Measurements from ENCODE around the gene CD180.

CD180 gene

DNA sequence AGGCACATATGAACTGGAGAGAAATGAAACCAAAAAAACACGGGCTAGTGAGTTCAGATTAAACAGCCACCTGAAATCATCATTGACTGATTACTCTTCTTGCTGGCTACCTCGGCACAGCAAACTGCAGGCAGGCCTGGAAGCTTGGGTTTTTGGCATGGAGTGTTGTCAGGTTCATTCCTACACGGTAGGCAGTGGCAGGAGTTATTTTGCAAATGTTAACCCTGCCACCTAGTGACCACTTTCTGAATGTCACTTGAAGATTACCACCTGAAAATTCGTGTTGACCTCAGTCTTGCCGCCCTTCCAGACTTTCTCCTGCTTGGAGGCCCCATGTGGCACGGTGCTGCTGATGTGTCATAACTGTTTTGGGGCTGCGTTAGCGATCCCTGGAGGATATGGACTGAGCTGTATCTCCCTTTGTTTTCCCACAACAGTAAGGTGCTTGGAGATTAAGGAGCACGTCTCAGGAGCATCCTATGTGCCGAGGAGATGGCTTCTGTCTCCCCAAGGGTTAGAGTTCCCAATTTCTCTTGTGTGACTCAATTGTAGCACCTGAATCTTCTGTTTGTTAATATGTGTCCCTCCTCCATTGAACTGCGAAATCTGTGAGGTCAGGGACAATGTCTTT, 12.7 kb upstream of the CD180 start:
- DNase-seq: peak; percentile 62 to 84

DNA sequence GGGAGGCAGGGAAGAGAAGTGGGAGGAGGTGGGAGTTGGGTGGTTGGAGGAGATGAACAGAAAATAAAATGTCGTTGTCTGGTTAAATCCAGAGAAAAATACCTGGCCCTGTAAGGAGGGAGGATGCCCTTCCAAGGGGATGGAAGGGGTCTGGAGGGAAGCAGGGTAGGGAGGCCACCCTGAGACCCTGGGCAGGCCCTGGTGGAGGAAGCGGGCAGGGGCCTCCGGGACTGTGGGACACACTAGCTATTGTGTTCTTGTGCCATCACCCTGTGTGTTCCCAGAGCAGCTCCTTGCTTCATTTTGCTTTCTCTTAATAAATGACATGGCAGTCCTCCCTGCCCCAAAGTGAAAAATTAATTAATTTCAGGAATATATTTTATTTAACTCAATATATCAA, 11.8 kb upstream of the CD180 start:
- no peak for DNase-seq

DNA sequence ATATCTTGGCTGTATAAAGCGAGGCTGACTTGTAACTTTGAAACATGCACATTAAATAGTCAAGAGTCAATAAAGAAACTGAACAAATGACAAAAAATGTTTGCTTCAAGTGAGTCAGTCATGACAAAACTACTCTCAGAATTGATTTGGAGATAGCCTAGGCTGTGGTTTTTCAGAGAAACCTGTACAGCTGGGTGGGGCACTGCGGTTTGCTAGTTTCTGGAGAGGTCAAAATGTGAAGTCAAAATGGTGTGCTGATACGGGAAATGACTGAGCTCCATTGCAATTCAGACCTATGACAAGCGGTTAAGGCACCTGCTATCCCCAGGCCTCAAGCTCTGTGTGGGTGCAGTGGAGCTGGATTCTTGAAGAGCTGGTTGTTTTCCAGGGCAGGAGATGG, 10.3 kb upstream of the CD180 start:
- DNase-seq: peak; percentile 85 to 88

DNA sequence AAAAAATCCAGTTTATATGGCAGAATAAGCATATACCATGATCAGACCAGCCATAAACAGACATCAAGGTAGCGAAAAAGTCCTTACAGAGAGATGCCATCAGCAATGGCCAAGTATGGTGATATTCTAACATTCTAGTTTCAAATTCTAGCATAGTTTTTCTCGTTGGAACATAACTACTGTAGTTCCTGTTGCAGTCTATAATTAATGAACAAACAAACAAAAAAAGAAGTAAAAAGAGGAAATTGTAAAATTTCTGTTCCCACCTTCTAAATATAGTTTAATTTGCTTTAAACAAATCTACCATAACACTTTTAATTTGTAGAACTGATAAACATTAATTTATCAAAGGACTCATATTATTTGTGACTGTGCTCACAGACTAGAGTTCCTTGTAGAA, 9.9 kb upstream of the CD180 start:
- no peak for DNase-seq

DNA sequence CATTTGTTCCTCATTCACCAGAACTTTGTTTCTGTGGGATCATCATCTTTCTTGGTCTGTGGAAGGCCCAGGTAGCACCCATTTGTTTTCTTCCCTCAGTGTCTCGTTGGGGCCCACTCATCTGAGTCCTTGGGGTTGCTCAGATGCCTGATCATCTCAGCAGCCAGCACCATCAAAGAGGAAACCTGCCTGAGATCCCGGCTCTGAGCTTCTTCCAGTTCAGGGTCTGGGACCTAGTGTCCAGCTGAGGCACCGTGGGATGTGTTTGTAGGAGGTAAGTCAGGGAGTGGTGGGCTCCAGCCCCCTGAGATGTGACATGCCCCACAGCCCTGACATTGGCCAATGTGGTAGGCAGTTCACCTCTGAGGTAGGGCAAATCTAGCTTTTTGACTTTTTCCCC, 9.4 kb upstream of the CD180 start:
- no peak for DNase-seq

DNA sequence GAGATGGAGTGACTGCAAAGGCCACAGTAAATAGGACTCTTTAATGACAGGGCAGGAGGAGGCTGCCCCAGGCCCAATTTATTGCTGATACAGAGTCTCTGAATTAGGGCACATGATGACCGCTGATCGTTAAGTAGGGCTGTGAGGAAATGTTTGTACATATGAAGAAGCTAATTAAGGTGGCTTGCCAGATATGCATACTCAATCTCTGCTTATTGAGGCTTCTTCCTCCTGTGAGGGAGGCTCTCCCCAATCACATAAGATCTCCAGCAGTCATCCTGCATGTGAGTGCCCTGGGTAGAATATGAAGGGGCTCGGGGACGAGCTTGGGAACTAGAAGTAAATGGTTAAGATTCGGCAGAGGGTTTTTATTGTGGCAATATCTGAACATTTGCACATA, 8.2 kb upstream of the CD180 start:
- DNase-seq: no peak

DNA sequence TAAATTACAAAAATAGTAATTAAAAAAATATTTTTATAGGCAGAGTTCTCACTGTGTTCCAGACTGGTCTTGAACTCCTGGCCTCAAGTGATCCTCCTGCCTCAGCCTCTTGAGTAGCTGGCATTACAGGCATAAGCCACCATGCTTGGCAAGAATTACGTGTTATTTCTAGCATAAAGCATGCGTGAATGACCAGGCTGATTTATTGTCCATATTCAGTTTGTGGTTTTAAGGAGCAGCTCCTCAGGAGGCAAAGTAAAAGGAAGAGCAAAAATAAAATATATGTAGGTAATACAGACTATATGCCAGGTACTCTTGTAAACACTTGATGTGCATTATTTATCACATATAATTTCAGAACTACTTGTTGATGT, 7.1 kb upstream of the CD180 start:
- DNase-seq: no peak

DNA sequence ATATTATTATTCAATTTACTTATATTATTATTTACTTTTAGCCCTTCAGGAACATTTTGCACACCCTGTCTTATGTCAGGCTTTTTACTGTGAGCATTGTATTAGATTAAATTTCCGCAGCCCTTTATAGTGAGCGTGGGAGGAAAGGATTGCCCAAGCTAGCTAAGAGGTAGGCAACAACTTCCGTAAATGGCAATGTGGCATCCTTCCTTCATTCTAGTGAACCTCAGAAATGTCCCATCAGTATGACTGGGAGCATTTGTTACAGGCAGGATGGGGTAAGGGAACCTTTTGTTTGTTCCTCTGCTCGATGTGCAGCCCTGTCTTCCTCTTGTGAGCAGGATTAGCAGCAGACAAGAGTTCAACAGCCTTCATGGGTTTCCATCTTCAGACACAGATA, 6.2 kb upstream of the CD180 start:
- DNase-seq: peak in 1 of 2 donors; percentile 20

DNA sequence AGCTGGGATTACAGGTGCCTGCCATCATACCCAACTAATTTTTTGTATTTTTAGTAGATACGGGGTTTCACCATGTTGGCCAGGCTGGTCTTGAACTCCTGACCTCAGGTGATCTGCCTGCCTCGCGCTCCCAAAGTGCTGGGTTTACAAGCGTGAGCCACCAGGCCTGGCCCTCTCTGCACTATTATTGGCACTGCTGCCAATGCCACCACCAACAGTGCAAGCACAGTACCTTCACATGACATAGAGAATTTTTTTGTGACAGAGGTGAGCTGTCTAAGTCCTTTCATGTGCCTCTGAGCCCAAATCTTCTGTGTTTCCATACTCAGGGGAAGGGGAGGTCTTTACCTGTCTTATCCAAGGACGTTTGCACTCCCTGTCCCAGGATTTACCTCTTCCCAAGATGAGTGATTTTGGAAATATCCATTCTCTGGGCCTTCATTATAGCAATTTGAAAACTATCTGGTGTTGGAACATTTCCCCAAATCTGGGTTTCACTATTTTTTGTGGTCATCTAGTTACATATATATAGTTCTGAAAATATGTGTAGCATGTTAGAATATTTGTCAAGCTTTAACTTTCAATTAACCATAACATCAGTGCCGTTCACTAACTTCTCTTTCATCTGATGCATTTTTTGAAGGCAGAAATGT, 5.4 kb upstream of the CD180 start:
- DNase-seq: no peak

DNA sequence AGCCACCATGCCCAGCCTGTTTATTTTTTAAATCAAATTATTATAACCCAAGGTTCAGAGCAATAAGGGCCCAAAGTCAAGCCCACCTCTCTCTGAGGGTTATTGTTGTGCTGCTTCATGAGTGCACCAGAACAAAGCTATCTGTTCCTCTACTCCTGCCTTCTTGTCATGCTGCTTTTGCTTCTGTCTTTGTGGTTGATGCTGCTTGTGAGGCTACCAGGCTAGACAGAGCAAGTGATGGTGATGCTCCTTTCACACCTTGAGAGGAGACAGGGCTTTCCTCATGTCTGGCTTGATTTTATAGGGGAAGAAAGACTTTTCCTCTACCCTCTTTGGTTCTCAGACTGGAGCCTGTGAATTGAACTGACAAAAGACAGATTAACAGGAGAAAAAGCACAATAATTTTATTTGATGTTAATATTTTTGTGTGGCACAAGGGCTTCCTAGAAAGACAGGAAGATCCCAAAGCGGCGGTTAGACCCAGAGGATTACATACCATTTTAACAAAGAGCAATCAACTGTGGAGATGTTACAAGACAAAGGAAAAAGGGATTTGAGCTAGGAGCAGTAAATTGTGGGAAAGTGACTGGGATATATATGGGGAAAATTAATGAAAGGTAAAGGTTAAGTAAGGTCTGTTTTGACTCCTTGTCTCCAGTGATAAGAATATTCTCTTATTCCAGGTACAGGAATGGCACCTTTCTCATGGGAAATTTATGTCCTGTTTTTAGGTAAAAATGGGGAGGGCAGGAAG, 4.4 kb upstream of the CD180 start:
- DNase-seq: no peak

DNA sequence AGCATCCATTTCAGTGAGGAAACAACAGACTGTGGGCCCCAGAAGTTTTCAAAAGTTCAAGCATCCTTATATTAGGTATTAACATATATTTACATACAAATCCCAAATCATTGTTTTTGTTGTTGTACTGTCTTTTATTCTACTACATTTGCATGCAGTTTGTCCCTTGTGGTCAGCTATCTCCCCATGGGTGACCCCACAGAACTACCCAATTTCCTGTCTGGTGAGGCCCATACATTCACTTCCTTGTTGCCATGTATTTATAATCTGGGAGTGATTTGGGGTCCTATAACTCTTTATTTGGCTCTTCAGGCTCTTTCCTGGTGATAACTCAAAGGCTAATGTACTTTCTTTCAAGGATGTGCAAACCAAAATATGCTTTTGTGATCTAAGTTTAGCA, 3.3 kb upstream of the CD180 start:
- DNase-seq: no peak

DNA sequence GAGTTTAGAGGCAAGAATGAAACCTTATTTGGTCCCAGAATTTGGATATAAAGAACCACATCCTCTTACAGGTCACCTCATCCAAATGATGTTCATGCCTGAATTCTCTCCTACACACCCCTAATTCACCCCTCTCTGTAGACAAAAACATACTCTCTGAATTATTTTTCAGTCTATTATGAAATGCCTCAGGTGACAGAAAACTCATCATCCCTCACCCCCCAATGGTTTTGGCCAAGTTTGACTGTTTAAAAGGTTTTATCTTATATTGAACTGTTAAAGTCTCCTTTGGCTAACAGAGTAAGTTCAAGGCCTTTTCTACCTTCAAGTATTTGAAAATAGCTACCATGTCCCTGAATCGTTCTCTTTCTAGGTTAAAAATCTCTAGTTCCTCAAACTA, 2.3 kb upstream of the CD180 start:
- no peak for DNase-seq

DNA sequence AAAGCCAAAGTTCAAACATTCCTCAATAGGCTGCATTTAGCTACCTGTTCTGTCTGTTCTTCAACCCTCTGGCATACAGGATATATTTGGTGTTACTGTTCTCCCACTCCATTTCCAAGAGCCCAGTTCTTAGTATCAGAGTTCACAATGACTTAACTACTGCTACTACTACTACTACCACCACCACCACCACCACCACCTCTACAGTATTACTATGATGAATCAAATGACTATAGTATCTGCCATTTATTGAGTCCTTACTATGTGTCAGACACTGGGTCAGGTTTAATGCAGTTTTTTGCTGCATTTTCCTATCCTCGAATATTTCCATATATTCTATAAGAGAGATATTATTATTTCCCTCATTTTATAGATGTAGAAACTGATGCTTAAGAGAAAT, 937 bp upstream of the CD180 start:
- no peak for DNase-seq

DNA sequence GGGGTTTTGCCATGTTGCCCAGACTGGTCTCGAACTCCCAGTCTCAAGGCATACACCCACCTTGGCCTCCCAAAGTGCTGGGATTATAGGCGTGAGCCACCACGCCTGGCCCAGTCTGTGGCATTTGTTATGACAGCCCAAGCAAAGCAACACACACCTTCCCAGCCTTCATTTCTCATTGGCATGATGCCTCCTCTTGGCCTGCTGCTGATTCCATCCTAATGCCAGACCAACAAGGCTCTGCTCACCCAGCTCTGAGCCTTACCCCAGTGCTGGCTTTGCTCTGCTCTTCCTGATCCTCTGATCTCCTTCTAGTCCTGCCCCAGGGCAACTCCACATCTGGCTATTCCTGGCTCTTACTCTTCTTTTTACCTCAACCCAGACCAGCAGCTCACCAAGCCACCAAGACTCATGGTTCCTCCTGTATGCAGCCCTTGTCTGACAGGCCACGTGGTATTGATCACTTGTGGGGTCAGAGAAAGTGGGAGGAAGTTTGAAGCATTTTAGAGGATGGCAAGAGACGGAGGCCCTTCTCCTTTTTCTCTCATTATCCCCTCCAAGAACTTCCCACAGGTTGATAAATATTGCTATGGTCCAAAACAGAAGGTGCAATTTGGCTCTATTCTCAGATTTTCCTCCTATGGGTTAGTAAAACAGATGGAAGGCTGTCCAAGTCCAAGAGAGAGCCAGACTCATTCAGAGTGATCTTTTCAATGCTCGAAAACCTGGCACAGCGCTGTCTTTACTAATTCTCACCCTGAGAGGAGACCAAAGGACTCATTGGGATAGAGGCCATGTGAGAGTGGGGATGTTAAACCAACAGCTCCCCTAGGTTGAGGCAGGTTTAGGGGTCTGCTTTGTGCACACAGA, 958 bp downstream of the CD180 start:
- DNase-seq: no peak

DNA sequence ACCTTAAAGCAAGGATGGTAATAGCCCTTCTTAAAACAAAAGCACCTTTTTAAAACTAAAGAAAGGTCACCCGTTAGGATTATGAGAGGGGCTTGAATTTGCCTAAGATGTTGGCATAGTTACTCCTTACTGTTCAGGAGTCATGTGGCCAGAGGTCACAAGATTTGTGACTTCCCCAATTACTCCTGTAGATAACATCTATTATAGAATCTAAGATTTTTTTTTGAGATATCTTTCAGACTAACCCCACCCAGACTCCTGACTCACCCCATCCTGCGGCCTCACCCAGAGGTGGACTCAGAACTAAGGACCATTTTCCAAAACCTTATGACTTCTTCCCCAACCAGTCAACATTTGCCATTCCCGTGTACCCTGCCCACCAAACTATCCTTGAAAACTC, 2.4 kb downstream of the CD180 start:
- peak in 1 of 2 donors; percentile 48 for DNase-seq

DNA sequence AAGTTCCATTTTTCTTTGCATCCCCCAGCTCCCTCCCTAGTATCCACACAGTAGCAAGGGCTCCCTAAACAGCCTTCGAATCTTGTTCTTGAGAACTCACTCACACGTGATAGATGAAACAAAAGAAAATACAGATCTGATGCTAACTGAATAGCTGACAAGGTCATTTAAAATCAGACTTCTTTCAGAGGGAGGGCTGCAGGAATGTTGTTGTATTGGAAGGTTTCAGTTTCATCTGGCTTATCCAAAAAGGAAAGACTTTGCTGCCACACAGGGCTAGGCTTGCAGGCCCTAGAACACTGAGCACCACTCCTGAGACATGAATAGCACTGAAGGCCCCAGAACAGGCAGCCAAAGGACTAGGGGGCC, 3.2 kb downstream of the CD180 start:
- no peak for DNase-seq

DNA sequence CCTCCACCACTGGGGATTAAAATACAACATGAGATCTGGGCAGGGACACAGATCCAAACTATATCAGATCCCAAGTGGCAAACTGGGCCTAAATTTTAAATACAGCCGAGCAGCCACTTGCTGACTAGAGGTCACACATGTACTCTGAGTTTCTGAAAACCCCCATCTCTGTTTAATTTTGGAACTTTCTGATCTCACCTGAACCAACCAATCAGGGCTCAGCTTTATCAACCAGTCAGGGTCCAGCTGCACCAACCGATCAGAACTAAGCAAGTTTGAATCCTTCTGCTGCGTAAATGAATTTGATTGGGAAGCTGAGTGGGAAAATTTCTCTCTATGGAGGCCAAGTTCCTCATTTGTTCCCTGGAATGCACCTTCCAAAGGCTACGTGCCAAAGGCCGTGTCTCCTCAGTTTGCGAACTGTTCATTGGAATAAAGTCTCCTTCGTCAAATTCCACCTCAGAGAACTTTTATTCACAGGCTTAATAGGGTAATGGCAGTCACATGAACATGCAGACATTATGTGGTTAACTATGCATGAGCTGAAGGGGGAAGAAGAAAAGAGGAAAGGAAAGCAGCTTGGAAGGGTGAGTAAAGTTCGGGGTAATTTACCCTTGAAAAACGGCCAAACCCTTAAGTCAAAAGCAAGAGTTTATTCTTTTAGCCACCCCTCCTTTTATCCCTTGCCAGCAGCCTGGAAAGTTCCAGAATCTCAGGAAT, 3.7 kb downstream of the CD180 start:
- no peak for DNase-seq

DNA sequence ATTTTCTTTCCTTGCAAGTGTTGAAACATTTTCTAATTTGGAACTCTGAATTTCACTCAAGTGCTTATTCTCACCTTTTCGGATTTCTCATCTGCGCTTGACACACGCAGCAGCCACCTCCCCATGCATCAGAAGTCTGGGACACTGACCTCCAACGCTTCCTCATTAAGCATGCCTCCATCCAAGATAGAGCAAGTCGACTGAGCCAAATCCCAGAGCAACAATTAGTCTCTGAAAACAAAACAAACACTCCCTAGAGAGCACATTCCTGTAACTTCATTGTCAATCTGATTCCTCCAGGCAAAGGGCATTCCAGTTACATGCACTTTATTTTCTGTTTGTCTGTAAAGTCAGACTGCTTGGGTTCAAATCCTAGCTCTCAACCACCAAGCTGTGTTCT, 5.7 kb downstream of the CD180 start:
- no peak for DNase-seq

DNA sequence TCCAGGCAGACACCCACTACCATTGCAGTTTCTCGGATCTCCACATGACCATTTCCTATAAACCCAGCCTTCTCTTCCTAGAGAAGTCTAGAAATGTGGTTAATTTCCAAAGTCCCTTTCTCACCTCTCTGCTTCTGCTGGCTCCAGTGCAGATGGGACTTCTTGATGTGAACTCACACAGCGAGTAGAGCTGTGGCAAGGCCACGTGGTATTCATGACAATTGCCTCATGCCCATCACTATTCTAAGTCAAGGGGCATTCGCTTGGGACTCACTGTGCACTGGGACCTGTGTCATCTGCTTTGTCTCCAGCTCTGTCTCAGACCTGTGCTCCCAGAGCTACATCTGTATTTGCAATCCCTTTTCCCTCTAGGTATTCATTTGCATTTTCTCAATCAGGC, 6.2 kb downstream of the CD180 start:
- no peak for DNase-seq

DNA sequence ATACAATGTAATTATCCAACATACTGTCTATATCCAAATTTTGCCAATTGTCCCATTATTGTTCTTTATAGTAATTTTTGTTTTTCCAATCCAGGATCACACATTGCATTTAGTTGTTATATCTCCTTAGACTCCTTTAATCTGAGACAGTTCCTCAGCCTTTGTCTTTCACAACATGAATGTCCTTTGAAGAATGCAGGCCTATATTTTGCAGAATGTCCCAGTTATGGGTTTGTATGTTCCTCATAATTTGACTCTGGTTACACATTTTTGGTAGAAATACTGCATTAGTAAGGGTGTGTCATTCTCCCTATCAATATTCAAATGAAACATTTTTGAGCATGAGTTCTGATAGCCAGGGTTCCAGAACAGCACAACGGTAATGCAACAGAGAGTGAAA, 6.7 kb downstream of the CD180 start:
- DNase-seq: no peak

DNA sequence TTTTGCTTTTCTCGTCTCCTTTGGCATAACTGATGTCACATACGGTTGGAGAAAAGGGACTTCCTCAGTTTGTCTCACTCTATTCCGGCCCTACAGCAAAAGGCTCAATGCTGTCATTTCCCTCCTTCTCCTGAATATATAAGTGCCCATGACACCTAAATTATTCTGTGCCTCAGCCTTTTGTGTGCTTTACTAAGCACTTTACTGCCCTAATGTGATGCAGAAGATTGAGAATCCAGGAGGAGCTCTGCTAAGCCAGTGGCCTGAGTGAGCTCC, 7.6 kb downstream of the CD180 start:
- no peak for DNase-seq

DNA sequence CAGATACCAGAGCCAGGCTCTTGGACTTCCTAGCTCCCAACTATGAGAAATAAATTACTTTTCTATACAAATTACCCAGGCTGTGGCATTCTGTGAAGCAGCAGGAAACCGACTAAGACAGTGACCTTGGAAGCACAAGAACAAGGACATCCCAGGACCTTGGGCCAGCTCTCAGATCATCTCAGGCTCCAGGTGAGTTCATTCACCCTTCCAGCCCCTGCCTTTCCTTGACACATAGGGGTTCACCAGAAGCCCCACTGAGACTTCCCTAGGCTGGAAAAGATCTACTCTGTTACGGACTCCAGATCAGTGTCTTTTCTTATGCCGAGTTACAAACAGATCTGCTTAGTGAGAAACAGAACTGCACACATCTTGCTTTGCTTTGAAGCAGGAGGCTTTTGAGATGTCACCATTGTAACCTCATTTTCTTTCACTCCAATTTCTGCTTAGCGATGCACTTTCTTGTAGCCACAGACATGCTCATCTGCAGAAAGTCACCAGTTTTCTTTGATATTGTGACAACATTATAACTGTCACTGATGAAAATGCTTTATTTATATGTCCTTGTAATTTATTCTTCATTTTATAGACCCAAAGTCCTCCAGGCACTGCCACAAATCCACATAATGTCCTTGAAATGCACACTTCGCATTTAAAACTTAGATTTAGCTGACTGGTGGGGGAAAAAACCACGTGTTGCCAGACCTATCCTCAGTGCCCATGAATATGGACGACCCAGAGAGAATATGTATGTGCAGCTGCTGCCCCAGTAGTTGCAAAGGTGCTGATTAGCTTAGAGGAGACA, 8.1 kb downstream of the CD180 start:
- no peak for DNase-seq
